ENCODE measurements around the gene SEPTIN12.

Gene SEPTIN12

DNA sequence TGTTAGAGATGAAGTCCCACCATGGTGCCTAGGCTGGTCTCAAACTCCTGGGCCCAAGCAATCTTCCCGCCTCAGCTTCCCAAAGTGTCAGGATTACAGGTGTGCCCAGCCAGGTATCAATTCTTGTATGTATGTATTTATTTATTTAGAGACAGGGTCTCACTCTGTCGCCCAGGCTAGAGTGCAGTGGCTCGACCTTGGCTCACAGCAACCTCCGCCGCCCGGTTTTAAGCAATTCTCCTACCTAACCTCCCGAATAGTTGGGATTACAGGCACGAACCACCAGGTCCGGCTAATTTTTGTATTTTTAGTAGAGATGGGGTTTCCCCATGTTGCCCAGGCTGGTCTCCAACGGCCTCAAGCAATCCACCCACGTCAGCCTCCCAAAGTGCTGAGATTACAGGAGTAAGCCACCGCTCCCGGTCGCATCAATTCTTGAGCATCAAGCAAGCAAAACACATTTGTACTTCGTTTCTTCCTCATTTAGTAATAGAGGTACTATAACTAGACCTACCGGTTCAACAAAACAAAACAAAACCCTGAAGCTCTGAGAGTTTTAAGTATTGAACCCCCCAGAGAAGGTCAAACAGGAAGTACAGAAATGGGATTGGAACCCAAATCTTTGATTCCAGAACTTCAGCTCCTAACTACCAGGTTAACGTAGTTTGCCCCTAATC, 20.1 kb downstream of the SEPTIN12 start:
- peak; percentile 50 to 61 for DNase-seq

DNA sequence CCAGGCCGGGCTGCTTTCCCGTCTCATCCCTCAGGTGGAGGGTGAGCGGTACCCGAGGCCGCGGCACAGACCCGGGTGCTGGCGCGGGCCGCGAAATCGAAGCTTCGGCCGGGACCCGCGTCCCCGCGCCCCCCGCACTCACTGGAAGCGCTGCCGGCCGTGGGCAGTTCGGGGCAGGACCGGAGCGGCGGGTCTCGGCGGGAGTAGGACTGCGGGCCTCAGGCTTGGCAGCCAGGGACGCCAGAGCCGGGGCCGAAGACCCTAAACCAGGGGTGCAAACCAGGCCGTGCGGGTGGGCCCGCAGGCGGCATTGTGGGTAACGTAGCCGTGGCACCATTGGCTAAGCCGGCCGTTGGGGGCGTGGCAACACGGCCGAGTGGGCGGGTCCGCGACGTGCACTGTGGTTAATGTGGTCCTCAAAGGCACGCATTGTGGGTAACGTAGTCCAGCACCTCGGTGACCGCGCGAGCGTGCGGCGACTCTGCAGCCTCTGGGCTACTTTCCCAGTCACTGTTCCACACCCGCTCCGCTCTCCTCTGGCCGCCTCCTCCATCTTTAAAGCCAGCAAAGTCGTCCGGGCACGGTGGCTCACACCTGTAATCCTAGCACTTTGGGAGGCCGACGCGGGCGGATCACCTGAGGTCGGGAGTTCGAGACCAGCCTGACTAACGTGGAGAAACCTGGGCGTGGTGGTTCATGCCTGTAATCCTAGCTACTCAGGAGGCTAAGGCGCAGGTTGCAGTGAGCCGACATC, 21.1 kb downstream of the SEPTIN12 start, which contains the start of gene ZNF500:
ZNF500 (minus strand) TSS at position 288 of the 754 bp plus-strand sequence. CDS start 1,184 bp downstream, outside the sequence.
- TF ChIP-seq GATA1 (IDR thresholded peaks at IDR 0.05; ENCODE audit: low read depth, low read length) = no peak
- peak; percentile 66 for TF ChIP-seq POLR2A (IDR thresholded peaks at IDR 0.05; ENCODE audit: low read length)
- peak; percentile 96 to 98 for DNase-seq

More for the DNA sequence above, 20.1 kb downstream of the SEPTIN12 start:
- no peak for TF ChIP-seq POLR2A (IDR thresholded peaks at IDR 0.05; ENCODE audit: low read length)
- no peak for TF ChIP-seq GATA1 (IDR thresholded peaks at IDR 0.05; ENCODE audit: low read depth, low read length)

DNA sequence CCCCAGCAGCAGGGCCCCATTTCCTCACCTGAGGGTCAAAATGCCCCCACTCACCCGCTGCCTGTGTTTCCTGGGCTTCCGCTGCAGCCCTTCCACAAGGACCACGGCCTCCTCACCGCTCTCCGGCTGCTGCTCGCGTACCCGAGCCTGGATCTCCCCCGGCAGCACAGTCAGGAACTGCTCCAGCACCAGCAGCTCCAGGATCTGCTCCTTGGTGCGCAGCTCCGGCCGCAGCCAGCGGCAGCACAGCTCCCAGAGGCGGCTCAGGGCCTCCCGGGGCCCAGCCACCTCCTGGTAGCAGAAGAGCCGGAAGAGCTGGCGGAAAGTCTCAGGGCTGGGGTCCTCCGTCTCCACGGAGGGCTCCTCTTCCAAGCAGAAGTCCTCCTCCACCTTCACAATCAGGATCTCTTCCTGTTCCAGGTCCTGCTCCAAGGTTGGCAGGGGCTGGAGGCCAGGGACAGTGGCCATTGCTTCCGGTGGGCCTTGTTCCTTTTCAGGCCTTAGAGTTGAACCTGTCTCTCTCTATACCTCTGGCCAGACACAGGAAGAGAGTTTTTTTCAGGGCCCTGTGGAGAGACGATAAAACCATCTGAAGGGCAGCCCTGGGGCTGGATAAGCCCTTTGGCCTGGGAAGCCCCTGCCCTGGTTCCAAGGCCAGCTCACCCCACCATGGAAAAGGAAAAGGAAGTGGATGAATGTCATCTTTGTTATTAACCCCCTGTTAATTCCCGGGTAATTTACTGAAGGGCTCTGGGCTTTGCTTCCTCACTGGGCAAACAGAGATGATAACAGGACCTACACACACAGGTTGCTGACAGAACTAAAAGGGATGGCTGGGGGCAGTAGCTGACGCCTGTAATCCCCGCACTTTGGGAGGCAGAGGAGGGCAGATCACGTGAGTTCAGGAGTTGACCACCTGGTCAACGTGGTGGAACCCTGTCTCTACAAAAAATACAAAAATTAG, 22.4 kb downstream of the SEPTIN12 start:
- no peak for DNase-seq
- TF ChIP-seq POLR2A (IDR thresholded peaks at IDR 0.05; ENCODE audit: low read length) (no peak), GATA1 (IDR thresholded peaks at IDR 0.05; ENCODE audit: low read depth, low read length) (no peak)

DNA sequence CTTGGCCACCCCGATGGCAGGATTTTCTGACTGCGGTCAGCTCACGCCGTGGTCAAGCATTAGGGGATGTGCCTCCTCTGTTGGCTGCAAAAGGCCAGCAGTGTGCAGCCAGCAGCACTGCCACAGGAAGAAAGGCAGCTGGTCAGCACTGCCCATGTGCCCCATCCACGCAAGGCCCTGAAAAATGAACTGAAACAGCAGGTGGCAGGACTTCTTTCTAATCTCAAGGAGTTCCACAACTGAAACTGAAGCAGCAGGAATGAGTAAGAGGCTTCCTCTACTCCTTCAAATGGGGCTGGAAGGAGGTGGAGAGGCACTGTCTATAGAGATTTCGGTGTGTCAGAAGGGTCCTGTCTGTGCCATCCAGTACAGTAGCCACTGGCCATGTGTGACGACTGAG, 24.4 kb downstream of the SEPTIN12 start:
- TF ChIP-seq GATA1 (IDR thresholded peaks at IDR 0.05; ENCODE audit: low read depth, low read length) = no peak
- DNase-seq = no peak

DNA sequence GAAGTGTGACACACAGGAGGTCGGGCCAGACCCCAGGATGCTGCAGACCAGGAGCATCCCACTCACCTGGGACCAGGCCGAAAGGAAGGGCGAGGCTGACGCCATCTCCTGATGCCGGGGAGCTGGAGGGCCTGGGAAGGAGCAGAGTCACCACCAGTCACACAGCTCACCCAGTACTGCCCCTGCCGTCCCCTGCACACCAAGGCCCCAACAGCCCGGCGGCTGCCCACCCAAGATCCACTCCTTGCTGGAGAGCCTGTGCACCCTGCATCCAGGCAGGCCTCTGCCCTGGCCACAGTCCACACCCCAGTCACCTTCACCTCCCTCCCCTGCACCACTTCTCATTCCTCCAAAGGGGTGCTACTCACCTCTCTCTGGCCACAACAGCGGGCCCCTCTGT, 25.9 kb downstream of the SEPTIN12 start:
- TF ChIP-seq GATA1 (IDR thresholded peaks at IDR 0.05; ENCODE audit: low read depth, low read length) (no peak), POLR2A (IDR thresholded peaks at IDR 0.05; ENCODE audit: low read length) (no peak)

DNA sequence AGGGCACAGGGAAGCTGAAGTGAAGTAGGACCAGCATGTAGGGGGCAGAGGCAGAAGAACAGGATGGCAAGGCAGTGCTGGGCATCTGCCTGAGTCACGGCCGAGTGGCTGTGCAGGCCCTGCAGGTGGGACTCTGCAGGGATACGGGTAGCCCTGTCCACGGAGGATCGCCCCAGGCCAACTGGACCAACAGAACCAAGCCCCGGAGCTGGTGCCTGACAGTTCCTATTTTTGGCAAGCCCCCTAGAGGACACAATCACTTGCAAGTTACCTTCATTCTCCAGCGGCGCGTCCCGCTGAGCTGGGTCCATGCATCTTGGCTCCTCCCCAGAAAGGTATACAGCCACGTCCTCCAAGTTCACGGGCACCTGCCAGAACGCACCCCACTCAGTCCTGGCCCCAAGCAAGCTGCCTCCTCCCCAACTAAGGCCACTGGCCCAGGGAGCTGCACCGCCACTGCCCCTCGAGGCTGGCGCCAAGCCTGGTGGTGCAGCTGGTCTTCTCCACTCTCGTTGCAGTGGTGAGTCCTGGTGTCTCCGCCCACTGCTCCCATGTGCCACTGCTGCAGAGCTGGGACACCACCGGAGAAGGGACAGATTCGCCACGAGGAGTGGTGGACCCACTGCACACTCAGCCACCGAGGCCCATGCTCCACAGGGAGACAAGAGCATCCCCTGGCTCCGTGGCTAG, 27.8 kb downstream of the SEPTIN12 start:
- no peak for DNase-seq
- TF ChIP-seq GATA1 (IDR thresholded peaks at IDR 0.05; ENCODE audit: low read depth, low read length) (no peak), POLR2A (IDR thresholded peaks at IDR 0.05; ENCODE audit: low read length) (no peak)

More for the DNA sequence above, 25.9 kb downstream of the SEPTIN12 start:
- DNase-seq = no peak

DNA sequence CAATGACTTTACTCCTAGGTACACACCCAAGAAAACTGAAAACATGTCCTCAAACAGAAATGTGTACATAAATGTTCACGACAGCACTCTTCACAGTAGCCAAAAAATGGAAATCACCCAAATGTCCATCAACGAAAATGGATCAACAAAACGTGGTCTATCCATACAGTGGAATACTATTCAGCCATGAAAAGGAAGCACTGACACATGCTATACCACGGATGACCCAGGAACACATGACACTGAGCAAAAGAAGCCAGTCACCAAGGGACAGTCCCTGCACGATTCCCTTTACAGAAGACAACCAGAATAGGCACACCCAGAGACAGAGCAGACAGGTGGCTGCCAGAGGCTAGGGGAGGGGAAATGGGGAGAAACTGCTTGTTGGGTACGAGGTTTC, 32.5 kb downstream of the SEPTIN12 start:
- no peak for DNase-seq
- TF ChIP-seq GATA1 (IDR thresholded peaks at IDR 0.05; ENCODE audit: low read depth, low read length) (no peak), POLR2A (IDR thresholded peaks at IDR 0.05; ENCODE audit: low read length) (no peak)

DNA sequence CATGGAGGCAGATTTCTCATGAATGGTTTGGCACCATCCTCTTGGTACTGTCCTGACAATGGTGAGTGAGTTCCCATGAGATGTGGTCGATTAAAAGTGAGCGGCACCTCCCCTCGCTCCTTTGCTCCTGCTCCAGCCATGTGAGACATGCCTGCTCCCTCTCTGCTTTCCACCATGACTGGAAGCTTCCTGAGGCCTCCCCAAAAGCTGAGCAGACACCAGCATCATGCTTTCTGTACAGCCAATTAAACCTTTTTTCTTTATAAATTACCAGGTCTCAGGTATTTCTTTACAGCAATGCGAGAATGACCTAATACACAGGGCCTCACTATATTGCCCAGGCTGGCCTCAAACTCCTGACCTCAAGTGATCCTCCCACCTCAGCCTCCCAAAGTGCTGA, 33.3 kb downstream of the SEPTIN12 start:
- DNase-seq = no peak

DNA sequence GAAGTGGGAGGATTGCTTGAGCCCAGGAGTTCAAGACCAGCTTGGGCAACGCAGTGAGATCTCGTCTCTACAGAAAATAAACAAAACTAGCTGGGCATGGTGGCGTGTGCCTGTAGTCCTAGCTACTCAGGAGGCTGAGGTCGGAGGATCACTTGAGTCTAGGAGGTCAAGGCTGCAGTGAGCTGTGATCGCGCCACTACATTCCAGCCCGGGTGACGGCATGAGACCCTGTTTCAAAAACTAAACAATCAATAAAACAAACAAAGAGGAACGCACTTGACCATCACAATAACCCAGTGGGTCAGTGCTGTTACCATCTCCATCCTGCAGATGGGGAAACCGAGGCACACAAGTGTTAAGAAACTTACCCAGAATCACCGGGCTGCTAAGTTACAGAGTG, 34.9 kb downstream of the SEPTIN12 start:
- no peak for TF ChIP-seq GATA1 (IDR thresholded peaks at IDR 0.05; ENCODE audit: low read depth, low read length)
- TF ChIP-seq POLR2A (IDR thresholded peaks at IDR 0.05; ENCODE audit: low read length) = no peak
- DNase-seq = no peak

More for the DNA sequence above, 33.3 kb downstream of the SEPTIN12 start:
- TF ChIP-seq GATA1 (IDR thresholded peaks at IDR 0.05; ENCODE audit: low read depth, low read length) (no peak), POLR2A (IDR thresholded peaks at IDR 0.05; ENCODE audit: low read length) (no peak)

DNA sequence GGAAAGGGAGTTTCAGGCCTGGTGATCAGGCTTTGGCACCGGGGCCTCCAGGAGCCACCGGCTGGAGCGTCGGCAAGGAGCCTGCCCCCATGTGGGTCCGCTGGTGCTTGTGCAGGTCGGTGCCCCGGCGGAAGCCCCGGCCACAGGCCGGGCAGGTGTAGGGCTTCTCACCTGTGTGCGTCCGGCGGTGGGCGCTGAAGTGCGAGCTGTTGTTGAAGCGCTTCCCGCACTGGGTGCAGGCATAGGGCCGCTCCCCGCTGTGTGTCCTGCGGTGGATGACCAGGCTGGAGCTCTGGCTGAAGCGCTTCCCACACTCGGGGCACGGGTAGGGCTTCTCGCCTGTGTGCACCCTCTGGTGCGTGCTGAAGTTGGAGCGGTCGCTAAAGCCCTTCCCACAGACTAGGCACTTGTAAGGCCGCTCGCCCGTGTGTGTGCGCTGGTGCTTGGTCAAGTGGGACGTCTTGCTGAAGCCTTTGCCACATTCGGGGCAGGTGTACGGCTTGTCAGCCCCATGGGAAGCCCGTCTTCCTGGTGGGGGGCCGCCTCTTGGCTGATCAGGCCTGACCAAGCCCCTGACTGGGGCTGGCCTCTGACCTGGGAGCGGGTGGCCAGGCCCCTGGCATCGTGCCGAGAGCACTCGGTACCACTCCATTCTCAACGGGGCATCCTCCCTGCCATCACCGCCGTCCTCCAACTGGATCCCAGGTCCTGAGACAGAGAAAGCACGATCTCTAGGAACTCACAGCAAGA, 35.6 kb downstream of the SEPTIN12 start:
- DNase-seq = no peak
- TF ChIP-seq GATA1 (IDR thresholded peaks at IDR 0.05; ENCODE audit: low read depth, low read length) (no peak), POLR2A (IDR thresholded peaks at IDR 0.05; ENCODE audit: low read length) (no peak)

DNA sequence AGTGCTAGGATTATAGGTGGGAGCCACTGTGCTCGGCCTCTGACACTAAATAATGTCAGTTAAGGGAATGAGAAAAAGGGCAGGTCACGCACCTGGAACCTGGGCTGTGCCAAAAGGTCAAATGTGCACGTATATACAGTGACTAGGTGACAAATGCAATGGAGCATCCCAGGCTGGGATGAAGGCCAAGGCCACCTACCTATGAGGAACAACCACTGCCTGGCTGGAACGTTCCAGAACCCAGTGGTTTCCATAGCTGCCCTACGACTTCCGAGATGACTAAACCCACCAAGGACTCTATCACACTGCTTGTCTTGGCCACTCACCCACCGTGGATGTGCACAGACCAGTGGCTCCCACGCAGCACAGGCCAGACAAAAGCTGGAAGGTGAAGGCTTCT, 37.2 kb downstream of the SEPTIN12 start:
- no peak for TF ChIP-seq POLR2A (IDR thresholded peaks at IDR 0.05; ENCODE audit: low read length)
- TF ChIP-seq GATA1 (IDR thresholded peaks at IDR 0.05; ENCODE audit: low read depth, low read length) = no peak
- no peak for DNase-seq

DNA sequence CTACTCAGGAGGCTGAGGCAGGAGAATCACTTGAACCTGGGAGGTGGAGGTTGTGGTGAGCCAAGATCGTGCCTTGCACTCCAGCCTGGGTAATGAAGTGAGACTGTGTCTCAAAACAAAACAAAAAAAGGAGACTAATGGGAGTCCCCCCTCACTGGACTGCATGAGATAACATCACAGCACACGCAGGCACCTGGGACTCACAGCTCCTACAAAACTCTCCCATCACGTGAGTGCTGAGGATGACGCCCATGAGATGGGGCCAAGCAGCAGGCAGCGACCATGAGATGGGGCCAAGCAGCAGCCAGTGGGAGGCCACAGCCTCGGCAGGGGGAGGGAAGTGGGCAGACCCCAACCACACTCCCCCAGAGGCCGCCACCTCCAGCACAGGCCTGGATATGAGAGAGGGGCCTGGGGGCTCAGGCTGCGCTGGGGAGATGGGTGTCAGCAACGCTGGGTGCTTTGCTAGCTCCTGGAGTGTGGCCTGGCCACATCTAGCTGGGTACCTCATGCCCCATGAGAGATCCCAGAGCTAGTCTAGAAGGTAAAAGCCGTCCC, 38.4 kb downstream of the SEPTIN12 start:
- no peak for TF ChIP-seq GATA1 (IDR thresholded peaks at IDR 0.05; ENCODE audit: low read depth, low read length)
- TF ChIP-seq POLR2A (IDR thresholded peaks at IDR 0.05; ENCODE audit: low read length) = no peak
- no peak for DNase-seq

Data from erythroblast (primary cell).